Activated B cell treated with CpG ODN at 0.5 μM for 24 hours (primary cell): ENCODE measurements around the gene STAB2. TPM values are rescaled to one million over a fixed set of nuclear protein-coding genes. Genes with fewer than 3 reads are reported as not detected.

Experiments used
- ATAC-seq: fragments of 200-7000 bp; cut with Tn5 transposase; one replicate; pipeline ENCODE4 v1.10.0; 2021; ENCODE audit warnings: low read depth, mild to moderate bottlenecking, moderate library complexity
- CTCF ChIA-PET: fragments of 350-600 bp; sonication (Branson Sonifier 250); formaldehyde crosslinking; loops from one replicate; lab custom pipeline; 2021; ENCODE audit warnings: antibody characterized with exemption; lab: Charles Lee
- POLR2A ChIA-PET: fragments of 350-600 bp; sonication (Branson Sonifier 250); formaldehyde crosslinking; loops from one replicate; lab custom pipeline; 2021; ENCODE audit warnings: antibody characterized with exemption; lab: Charles Lee
- DNase-seq: peaks from one replicate; pipeline ENCODE4 v3.0.0; 2022
- H3K27ac Mint-ChIP-seq: one replicate; pipeline ENCODE4 v1.8.0; 2020; ENCODE audit warnings: mixed read lengths
- H3K27me3 Mint-ChIP-seq: one replicate; pipeline ENCODE4 v1.8.0; 2021; ENCODE audit warnings: mixed read lengths
- H3K36me3 Mint-ChIP-seq: one replicate; pipeline ENCODE4 v1.8.0; 2021; ENCODE audit warnings: low read depth, mixed read lengths
- H3K4me1 Mint-ChIP-seq: one replicate; pipeline ENCODE4 v1.8.0; 2021; ENCODE audit warnings: mixed read lengths
- H3K4me3 Mint-ChIP-seq: one replicate; pipeline ENCODE4 v1.8.0; 2020; ENCODE audit warnings: mild to moderate bottlenecking, mixed read lengths
- H3K9me3 Mint-ChIP-seq: one replicate; pipeline ENCODE4 v1.8.0; 2020; ENCODE audit warnings: mixed read lengths
- intact Hi-C: fragments of 100-400 bp; cut with micrococcal nuclease; formaldehyde crosslinking; loops from one replicate; pipeline ENCODE4 v1.15.1; 2024
- total RNA-seq: library from RNA; stranded (reverse); gene quantifications from 2 replicates; pipeline ENCODE4 v1.2.3, GENCODE V29; 2022
- TF ChIP-seq, protein P1 (sequence below): fragments of 200-600 bp; IDR thresholded peaks from one replicate; pipeline ENCODE4 v1.8.0; 2022; ENCODE audit warnings: antibody characterized with exemption, mild to moderate bottlenecking

Gene STAB2
- total RNA-seq, 1 donor from 2014 or later = not detected

DNA sequence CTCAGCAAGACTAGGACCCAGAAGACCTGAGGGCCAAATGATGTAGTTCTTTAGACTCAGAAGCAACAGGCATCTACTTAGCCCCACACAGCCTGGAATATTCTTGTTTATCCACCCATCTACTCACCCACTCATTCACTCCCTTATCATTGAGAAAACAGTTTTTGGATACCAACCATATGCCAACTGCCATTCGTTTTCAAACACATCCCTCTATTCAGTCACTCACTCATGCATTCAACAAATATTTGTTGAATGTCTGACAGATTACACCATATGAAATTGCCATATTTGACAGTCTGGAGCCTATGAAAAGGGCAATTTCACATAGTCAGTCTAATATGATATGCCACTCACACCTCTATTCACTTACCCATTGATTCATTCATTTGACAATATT, 150.8 kb downstream of the STAB2 start:
- POLR2A ChIA-PET = no interaction called here
- Mint-ChIP-seq H3K9me3 (no peaks in the 10 kb centered on the region), H3K36me3 (no peaks in the 10 kb centered on the region), H3K4me1 (no peaks in the 10 kb centered on the region), H3K4me3 (no peak overlapping the region), H3K27ac (no peak overlapping the region), H3K27me3 (peaks cover 8% of the 10 kb centered on the region)
- ATAC-seq (no peak), DNase-seq (no peak)
- TF ChIP-seq, protein P1, sequence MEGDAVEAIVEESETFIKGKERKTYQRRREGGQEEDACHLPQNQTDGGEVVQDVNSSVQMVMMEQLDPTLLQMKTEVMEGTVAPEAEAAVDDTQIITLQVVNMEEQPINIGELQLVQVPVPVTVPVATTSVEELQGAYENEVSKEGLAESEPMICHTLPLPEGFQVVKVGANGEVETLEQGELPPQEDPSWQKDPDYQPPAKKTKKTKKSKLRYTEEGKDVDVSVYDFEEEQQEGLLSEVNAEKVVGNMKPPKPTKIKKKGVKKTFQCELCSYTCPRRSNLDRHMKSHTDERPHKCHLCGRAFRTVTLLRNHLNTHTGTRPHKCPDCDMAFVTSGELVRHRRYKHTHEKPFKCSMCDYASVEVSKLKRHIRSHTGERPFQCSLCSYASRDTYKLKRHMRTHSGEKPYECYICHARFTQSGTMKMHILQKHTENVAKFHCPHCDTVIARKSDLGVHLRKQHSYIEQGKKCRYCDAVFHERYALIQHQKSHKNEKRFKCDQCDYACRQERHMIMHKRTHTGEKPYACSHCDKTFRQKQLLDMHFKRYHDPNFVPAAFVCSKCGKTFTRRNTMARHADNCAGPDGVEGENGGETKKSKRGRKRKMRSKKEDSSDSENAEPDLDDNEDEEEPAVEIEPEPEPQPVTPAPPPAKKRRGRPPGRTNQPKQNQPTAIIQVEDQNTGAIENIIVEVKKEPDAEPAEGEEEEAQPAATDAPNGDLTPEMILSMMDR = no peak
- CTCF ChIA-PET = no interaction called here
- intact Hi-C loops = no loop called here

DNA sequence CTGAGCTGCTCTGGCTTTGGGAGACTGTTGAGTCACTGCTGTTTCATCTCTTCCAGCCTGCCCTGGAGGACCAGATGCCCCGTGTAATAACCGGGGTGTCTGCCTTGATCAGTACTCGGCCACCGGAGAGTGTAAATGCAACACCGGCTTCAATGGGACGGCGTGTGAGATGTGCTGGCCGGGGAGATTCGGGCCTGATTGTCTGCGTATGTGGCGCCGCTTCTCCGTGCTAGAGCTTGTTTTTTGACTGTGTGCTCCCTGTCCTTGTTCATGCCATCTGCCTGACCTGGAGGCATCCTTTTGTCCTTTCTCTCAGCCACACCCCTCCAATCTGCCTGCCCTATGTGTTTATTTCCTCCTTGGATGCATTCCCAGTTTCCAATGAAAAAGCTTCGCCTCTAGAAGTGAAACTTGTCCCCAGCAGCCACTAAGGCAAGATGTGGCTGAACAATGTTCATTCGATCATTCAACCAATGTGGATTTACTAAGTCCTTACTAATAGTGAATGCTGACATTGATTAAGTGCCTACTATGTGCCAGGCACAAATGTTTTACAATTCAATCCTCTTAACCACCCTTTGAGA, 155.4 kb downstream of the STAB2 start:
- DNase-seq (no peak), ATAC-seq (no peak)
- ChIA-PET POLR2A (no interaction called here), CTCF (no interaction called here)
- Mint-ChIP-seq H3K4me1 (no peaks in the 10 kb centered on the region), H3K9me3 (no peaks in the 10 kb centered on the region), H3K4me3 (no peak overlapping the region), H3K36me3 (no peaks in the 10 kb centered on the region), H3K27me3 (peaks cover 8% of the 10 kb centered on the region), H3K27ac (no peak overlapping the region)
- TF ChIP-seq, protein P1 = no peak
- intact Hi-C loops = no loop called here

- intact Hi-C loops = no loop called here
- TF ChIP-seq, protein P1 = no peak
- Mint-ChIP-seq H3K4me3 (no peak overlapping the region), H3K27me3 (peaks cover 6% of the 10 kb centered on the region), H3K4me1 (no peaks in the 10 kb centered on the region), H3K36me3 (no peaks in the 10 kb centered on the region), H3K9me3 (no peaks in the 10 kb centered on the region), H3K27ac (no peak overlapping the region)
- ChIA-PET CTCF (no interaction called here), POLR2A (no interaction called here)
- ATAC-seq = no peak
- no peak for DNase-seq
Observed at GRCh38 chr12:103743788-103744187, 156.7 kb downstream of the STAB2 start.

DNA sequence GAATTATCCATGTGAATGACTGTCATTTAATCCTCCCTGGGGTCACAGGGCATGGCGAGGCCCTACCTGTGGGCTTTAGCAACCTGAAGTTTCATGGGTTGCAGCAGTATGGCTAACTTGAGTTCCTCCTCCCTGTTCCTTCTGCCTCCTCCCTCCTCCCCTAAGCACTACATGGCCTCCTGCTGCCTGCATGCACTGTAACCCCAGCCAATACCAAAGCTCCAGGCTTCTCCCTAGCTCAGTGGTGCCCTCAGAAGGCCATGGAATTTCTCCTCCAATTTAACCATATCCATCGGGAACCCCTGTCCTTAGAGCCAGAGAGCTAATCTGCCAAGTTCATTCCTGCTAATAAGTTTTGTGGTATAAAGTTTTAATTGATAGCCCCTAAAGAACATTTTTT, 158.9 kb downstream of the STAB2 start:
- Mint-ChIP-seq H3K4me3 (no peak overlapping the region), H3K36me3 (no peaks in the 10 kb centered on the region)
- intact Hi-C loops = no loop called here

DNA sequence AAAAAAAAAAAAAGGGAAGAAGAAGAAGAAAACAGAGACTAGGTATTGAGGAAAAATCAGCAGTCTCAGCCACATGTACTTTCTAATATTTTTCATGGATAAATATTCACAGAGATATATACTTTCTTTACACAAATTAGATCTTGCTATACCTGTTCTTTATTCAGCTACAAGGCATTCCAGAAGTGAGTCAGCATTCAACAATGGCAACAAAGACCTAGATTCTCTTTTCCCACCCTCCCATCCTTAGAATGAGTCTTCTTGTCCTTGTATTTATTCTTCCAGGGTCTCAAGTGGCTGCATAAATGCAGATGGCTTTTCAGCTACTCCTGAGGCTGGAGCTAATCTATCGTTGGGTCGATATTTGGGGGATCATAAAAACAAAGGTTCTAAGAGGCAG, 160.9 kb downstream of the STAB2 start:
- Mint-ChIP-seq H3K36me3 (no peaks in the 10 kb centered on the region), H3K27me3 (peaks cover 4% of the 10 kb centered on the region), H3K4me3 (no peak overlapping the region), H3K4me1 (no peaks in the 10 kb centered on the region), H3K9me3 (no peaks in the 10 kb centered on the region), H3K27ac (no peak overlapping the region)
- CTCF ChIA-PET = no interaction called here
- DNase-seq (no peak), ATAC-seq (no peak)
- intact Hi-C loops = no loop called here
- TF ChIP-seq, protein P1 = no peak
- POLR2A ChIA-PET = no interaction called here

More for the DNA sequence above, 158.9 kb downstream of the STAB2 start:
- TF ChIP-seq, protein P1 = no peak
- ATAC-seq = no peak
- no peak for DNase-seq
- Mint-ChIP-seq H3K27ac (no peak overlapping the region), H3K4me1 (no peaks in the 10 kb centered on the region), H3K9me3 (no peaks in the 10 kb centered on the region), H3K27me3 (peaks cover 8% of the 10 kb centered on the region)
- ChIA-PET CTCF (no interaction called here), POLR2A (no interaction called here)
